B cell (primary cell): ENCODE results near the gene ZNF507. TPM values are rescaled to one million over a fixed set of nuclear protein-coding genes. Genes with fewer than 3 reads are reported as not detected.

Experiments
- ATAC-seq: fragments of 200-7000 bp; cut with Tn5 transposase; one replicate; pipeline ENCODE4 v1.10.0; 2021; ENCODE audit warnings: low read depth, mild to moderate bottlenecking, moderate number of reproducible peaks, moderate library complexity
- CTCF ChIA-PET: fragments of 350-600 bp; sonication (Branson Sonifier 250); formaldehyde crosslinking; loops from one replicate; lab custom pipeline; 2021; ENCODE audit warnings: antibody characterized with exemption, inconsistent platforms; lab: Charles Lee
- POLR2A ChIA-PET: fragments of 350-600 bp; sonication (Branson Sonifier 250); formaldehyde crosslinking; loops from one replicate; lab custom pipeline; 2021; ENCODE audit warnings: antibody characterized with exemption; lab: Charles Lee
- DNase-seq: peaks from one replicate; pipeline ENCODE4 v3.0.0; 2013
- H2AFZ ChIP-seq: 2 replicates; pipeline ENCODE4 v1.6.1; 2012; ENCODE audit warnings: mild to moderate bottlenecking, low read depth, low read length; ENCODE audit not compliant: insufficient read depth, poor library complexity, severe bottlenecking
- H3K27ac ChIP-seq, 2 donors: 1 replicate in 1 of 2; 2 replicates in 1 of 2; pipeline ENCODE4 v1.5.1; 2012 to 2013; ENCODE audit warnings: low read length in 2 of 2, mild to moderate bottlenecking in 2 of 2, moderate library complexity in 1 of 2
- H3K27me3 ChIP-seq, 4 experiments: fragments of 200-600 bp in 1 of 4; sonication (generic) in 1 of 4; replicated peaks in 1 of 4; 1 replicate in 2 of 4; 2 replicates in 2 of 4; pipeline versions ENCODE4 v1.6.1 to v1.7.0; 2013 to 2016; ENCODE audit warnings: low read length in 3 of 4, mild to moderate bottlenecking in 2 of 4, mixed read lengths in 1 of 4, moderate library complexity in 1 of 4; ENCODE audit not compliant: insufficient read depth in 4 of 4, control insufficient read depth in 3 of 4; ENCODE audit errors: control extremely low read depth in 1 of 4
- H3K36me3 ChIP-seq, 2 experiments: replicated peaks in 1 of 2; 1 replicate in 1 of 2; 2 replicates in 1 of 2; pipeline versions ENCODE4 v1.6.1 to v1.7.1; 2013; ENCODE audit warnings: low read length in 1 of 2; ENCODE audit not compliant: insufficient read depth in 2 of 2, control insufficient read depth in 1 of 2; ENCODE audit errors: control extremely low read depth in 1 of 2, extremely low read depth in 1 of 2
- H3K4me1 ChIP-seq, 2 donors: fragments of 200-600 bp in 1 of 2; sonication (generic) in 1 of 2; 1 replicate in 1 of 2; 2 replicates in 1 of 2; pipeline versions ENCODE4 v1.5.1 to v1.6.1; 2013 to 2017; ENCODE audit warnings: low read length in 2 of 2; ENCODE audit not compliant: control insufficient read depth in 2 of 2, insufficient read depth in 2 of 2
- H3K4me2 ChIP-seq: replicated peaks from 2 replicates; pipeline ENCODE3; 2012; ENCODE audit warnings: mild to moderate bottlenecking, low read depth, low read length; ENCODE audit not compliant: poor library complexity, severe bottlenecking
- H3K4me3 ChIP-seq, 5 experiments: fragments of 200-600 bp in 1 of 5; sonication (generic) in 1 of 5; 1 replicate in 3 of 5; 2 replicates in 2 of 5; pipeline versions ENCODE4 v1.5.1 to v1.7.0; 2011 to 2016; ENCODE audit warnings: low read length in 4 of 5, mild to moderate bottlenecking in 4 of 5, low read depth in 2 of 5, control low read depth in 1 of 5, moderate library complexity in 1 of 5; ENCODE audit not compliant: insufficient read depth in 1 of 5; ENCODE audit errors: control extremely low read depth in 1 of 5, extremely low read depth in 1 of 5
- H3K79me2 ChIP-seq: fragments of 200-600 bp; sonication (generic); one replicate; pipeline ENCODE4 v1.6.0; 2016; ENCODE audit warnings: low read length; ENCODE audit not compliant: control insufficient read depth, insufficient read depth
- H3K9ac ChIP-seq: fragments of 200-600 bp; sonication (generic); 2 replicates; pipeline ENCODE4 v1.6.1; 2017; ENCODE audit warnings: mild to moderate bottlenecking, low read length, moderate library complexity
- H3K9me3 ChIP-seq, 3 donors: one replicate each; pipeline versions ENCODE4 v1.6.1 to v1.7.1; 2013; ENCODE audit warnings: low read length in 2 of 3; ENCODE audit not compliant: control insufficient read depth in 2 of 3, insufficient read depth in 1 of 3; ENCODE audit errors: control extremely low read depth in 1 of 3
- H4K20me1 ChIP-seq: 2 replicates; pipeline ENCODE4 v1.6.0; 2012; ENCODE audit warnings: mild to moderate bottlenecking, low read length; ENCODE audit not compliant: insufficient read depth, control insufficient read depth, poor library complexity, severe bottlenecking
- H3K27ac Mint-ChIP-seq: one replicate; pipeline ENCODE4 v1.8.0; 2021; ENCODE audit warnings: mixed read lengths
- H3K27me3 Mint-ChIP-seq: one replicate; pipeline ENCODE4 v1.8.0; 2021; ENCODE audit warnings: mixed read lengths
- H3K4me1 Mint-ChIP-seq: one replicate; pipeline ENCODE4 v1.8.0; 2021; ENCODE audit warnings: mixed read lengths
- H3K4me3 Mint-ChIP-seq: one replicate; pipeline ENCODE4 v1.8.0; 2021; ENCODE audit warnings: mixed read lengths
- H3K9me3 Mint-ChIP-seq: one replicate; pipeline ENCODE4 v1.8.0; 2022; ENCODE audit warnings: mixed read lengths; ENCODE audit not compliant: insufficient read depth
- CTCF ChIP-seq: fragments of 200-600 bp; IDR thresholded peaks from one replicate; pipeline ENCODE4 v1.8.0; 2022; ENCODE audit warnings: antibody characterized with exemption, mild to moderate bottlenecking
- EZH2 ChIP-seq: IDR thresholded peaks from 2 replicates; pipeline ENCODE4 v1.6.1; 2012; ENCODE audit warnings: borderline replicate concordance, low read depth, mild to moderate bottlenecking, moderate library complexity, low read length; ENCODE audit not compliant: insufficient read depth, poor library complexity, severe bottlenecking
- WGBS: methylation state at CpG from one replicate; pipeline ENCODE4 v1.1.5; 2013; ENCODE audit warnings: missing lambda C conversion rate; ENCODE audit not compliant: insufficient coverage; 5-methylcytosine and 5-hydroxymethylcytosine counted together
- intact Hi-C: fragments of 100-400 bp; cut with micrococcal nuclease; formaldehyde crosslinking; loops from one replicate; pipeline ENCODE4 v1.10.0; 2022
- polyA plus RNA-seq: library from polyadenylated mRNA; depleted of rRNA; stranded (reverse); fragments of >200 nt; gene quantifications from 2 replicates; pipeline ENCODE4 v1.2.3, GENCODE V29; 2012
- total RNA-seq, 2 donors: library from RNA; stranded (reverse); fragments of 120-200 nt in 1 of 2; gene quantifications; 1 replicate in 1 of 2; 2 replicates in 1 of 2; pipeline versions ENCODE4 v1.2.3 to v1.2.4, GENCODE V29; 2013 to 2022

The ZNF507 gene
- total and polyA plus RNA-seq, 2 donors (not counting 1 experiment from before 2014, with no cell fraction given), result 13.6 to 38.6 TPM

- intact Hi-C loops, result no loop called here
- H3K4me2 ChIP-seq, result no peak overlapping the region
- Mint-ChIP-seq H3K4me3 (no peak overlapping the region), H3K27me3 (no peaks in the 10 kb centered on the region), H3K27ac (no peak overlapping the region), H3K9me3 (no peaks in the 10 kb centered on the region), H3K4me1 (peaks cover 13% of the 10 kb centered on the region)
- ATAC-seq (no peak), DNase-seq (no peak)
- no peak overlapping the region for H3K4me3 ChIP-seq
- 100% methylated on average over 2 of the region's 5 CpGs for WGBS
- H3K27me3 ChIP-seq, result no peaks in the 10 kb centered on the region
- peaks cover 70% of the 10 kb centered on the region for H3K79me2 ChIP-seq
- no peak overlapping the region for H3K9ac ChIP-seq
- ChIA-PET CTCF (no interaction called here), POLR2A (no interaction called here)
- H3K9me3 ChIP-seq, result peaks cover 0 to 1% (median 0%) of the 10 kb centered on the region in 3 donors
- no peak overlapping the region for H3K27ac ChIP-seq
- H3K4me1 ChIP-seq, result no peaks in the 10 kb centered on the region
- peaks cover 75% of the 10 kb centered on the region for H4K20me1 ChIP-seq
- TF ChIP-seq EZH2 (no peak), CTCF (no peak)
- peaks cover 12 to 92% of the 10 kb centered on the region in 2 experiments for H3K36me3 ChIP-seq
- no peak overlapping the region for H2AFZ ChIP-seq
Measured at GRCh38 chr19:32362318-32362691, 16.9 kb downstream of the ZNF507 start.

GRCh38 chr19:32363175-32363574, 17.8 kb downstream of the ZNF507 start:
- H3K9me3 ChIP-seq, result peaks cover 0 to 1% (median 0%) of the 10 kb centered on the region in 3 donors
- peaks cover 82% of the 10 kb centered on the region for H4K20me1 ChIP-seq
- Mint-ChIP-seq H3K9me3 (no peaks in the 10 kb centered on the region), H3K4me3 (no peak overlapping the region), H3K4me1 (peaks cover 16% of the 10 kb centered on the region), H3K27me3 (no peaks in the 10 kb centered on the region), H3K27ac (no peak overlapping the region)
- ATAC-seq (no peak), DNase-seq (no peak)
- no peak overlapping the region for H3K4me2 ChIP-seq
- H3K36me3 ChIP-seq, result peaks cover 14 to 92% of the 10 kb centered on the region in 2 experiments
- ChIA-PET POLR2A (no interaction called here), CTCF (no interaction called here)
- H3K4me1 ChIP-seq, result no peaks in the 10 kb centered on the region
- no peak overlapping the region for H3K27ac ChIP-seq
- H3K4me3 ChIP-seq, result no peak overlapping the region
- no peak overlapping the region for H3K9ac ChIP-seq
- no peaks in the 10 kb centered on the region for H3K27me3 ChIP-seq
- intact Hi-C loops, result no loop called here
- H3K79me2 ChIP-seq, result peaks cover 75% of the 10 kb centered on the region
- no peak for TF ChIP-seq EZH2
- no peak for TF ChIP-seq CTCF
- H2AFZ ChIP-seq, result no peak overlapping the region
- 100% methylated on average over 1 of the region's 3 CpGs for WGBS
